HepG2 (cell line): Measurements from ENCODE around the gene A3GALT2. TPM values are rescaled to one million over a fixed set of nuclear protein-coding genes. Genes with fewer than 3 reads are reported as not detected.

Source experiments
- BRF2 ChIP-seq: sonication (generic); formaldehyde crosslinking; IDR thresholded peaks from 2 replicates; pipeline ENCODE4 v1.8.1; 2022; ENCODE audit warnings: mild to moderate bottlenecking, missing genetic modification reagents
- HBP1 ChIP-seq: IDR thresholded peaks from 2 replicates; pipeline ENCODE4 v1.6.1; 2016; ENCODE audit warnings: low read depth, control low read depth
- TARDBP ChIP-seq: sonication (generic); formaldehyde crosslinking; IDR thresholded peaks from 2 replicates; pipeline ENCODE4 v1.8.0; 2022; ENCODE audit warnings: mild to moderate bottlenecking, missing genetic modification reagents
- ZNF280B ChIP-seq: sonication (generic); formaldehyde crosslinking; IDR thresholded peaks from 2 replicates; pipeline ENCODE4 v1.5.0; 2020; ENCODE audit warnings: missing genetic modification reagents, mild to moderate bottlenecking, borderline replicate concordance
- polyA plus RNA-seq, 8 experiments: library from polyadenylated mRNA; depleted of rRNA in 3 of 8; stranded (reverse) in 7 of 8; unstranded in 1 of 8; fragments of >200 nt; fragmentation: Illumina TruSeq in 4 of 8; extraction: Trizol in 4 of 8; gene quantifications; 2 replicates each; pipeline versions ENCODE4 v1.2.1 to v1.2.3, GENCODE V29; 2011 to 2016; ENCODE audit warnings: low read depth in 4 of 8, missing spikeins in 1 of 8, mixed read lengths in 1 of 8; ENCODE audit not compliant: insufficient read depth in 1 of 8
- total RNA-seq, 5 experiments: library from RNA; depleted of rRNA; stranded (reverse); fragments of >200 nt; fragmentation: Illumina TruSeq; extraction: Trizol; gene quantifications; 2 replicates each; pipeline ENCODE4 v1.2.3, GENCODE V29; 2016; ENCODE audit warnings: low read depth in 1 of 5
- TF ChIP-seq, protein P1 (sequence below): sonication (generic); formaldehyde crosslinking; IDR thresholded peaks from 2 replicates; pipeline ENCODE4 v1.8.1; 2023; ENCODE audit warnings: missing genetic modification reagents, mild to moderate bottlenecking, borderline replicate concordance

Gene A3GALT2
- total and polyA plus RNA-seq, 2 of the 13 experiments (the other 11 are each of a cell fraction or from before 2014, with no cell fraction given) = not detected

GRCh38 chr1:33258788-33259274, 62.1 kb downstream of the A3GALT2 start (continued):
- TF ChIP-seq ZNF280B (CRISPR knock-in tag) = no peak
- no peak for TF ChIP-seq BRF2 (CRISPR knock-in tag)
- TF ChIP-seq TARDBP (CRISPR knock-in tag) = no peak
- peak; percentile 62; the same call in 1 of the 2 replicates for TF ChIP-seq HBP1 (CRISPR knock-in tag)
- TF ChIP-seq, protein P1, sequence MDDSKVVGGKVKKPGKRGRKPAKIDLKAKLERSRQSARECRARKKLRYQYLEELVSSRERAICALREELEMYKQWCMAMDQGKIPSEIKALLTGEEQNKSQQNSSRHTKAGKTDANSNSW (CRISPR knock-in tag) = no peak
